ENCODE results near the gene MPG. TPM values are rescaled to one million over a fixed set of nuclear protein-coding genes. Genes with fewer than 3 reads are reported as not detected.

Gene MPG
- total RNA-seq, 1 experiment from 2014 or later: 85.7 TPM

DNA sequence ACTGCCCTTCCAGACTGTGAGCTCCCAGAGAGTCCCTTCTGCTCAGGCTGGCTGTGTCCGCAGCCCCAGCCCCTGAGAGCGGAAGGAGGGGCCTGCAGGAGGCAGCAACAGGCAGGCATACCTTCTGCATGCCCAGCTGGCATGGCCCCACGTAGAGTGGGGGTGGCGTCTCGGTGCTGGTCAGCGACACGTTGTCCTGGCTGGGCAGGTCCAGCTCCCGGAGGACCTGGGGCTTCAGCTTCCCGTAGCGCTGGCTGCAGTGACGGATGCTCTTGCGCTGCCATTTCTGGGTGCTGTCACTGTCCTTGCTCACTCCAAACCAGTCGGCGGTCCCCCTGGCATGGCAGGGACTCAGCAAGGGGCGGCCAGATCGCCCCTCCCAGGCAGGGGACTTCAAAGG is 14.6 kb upstream of the MPG start:
- TF ChIP-seq, protein P1, sequence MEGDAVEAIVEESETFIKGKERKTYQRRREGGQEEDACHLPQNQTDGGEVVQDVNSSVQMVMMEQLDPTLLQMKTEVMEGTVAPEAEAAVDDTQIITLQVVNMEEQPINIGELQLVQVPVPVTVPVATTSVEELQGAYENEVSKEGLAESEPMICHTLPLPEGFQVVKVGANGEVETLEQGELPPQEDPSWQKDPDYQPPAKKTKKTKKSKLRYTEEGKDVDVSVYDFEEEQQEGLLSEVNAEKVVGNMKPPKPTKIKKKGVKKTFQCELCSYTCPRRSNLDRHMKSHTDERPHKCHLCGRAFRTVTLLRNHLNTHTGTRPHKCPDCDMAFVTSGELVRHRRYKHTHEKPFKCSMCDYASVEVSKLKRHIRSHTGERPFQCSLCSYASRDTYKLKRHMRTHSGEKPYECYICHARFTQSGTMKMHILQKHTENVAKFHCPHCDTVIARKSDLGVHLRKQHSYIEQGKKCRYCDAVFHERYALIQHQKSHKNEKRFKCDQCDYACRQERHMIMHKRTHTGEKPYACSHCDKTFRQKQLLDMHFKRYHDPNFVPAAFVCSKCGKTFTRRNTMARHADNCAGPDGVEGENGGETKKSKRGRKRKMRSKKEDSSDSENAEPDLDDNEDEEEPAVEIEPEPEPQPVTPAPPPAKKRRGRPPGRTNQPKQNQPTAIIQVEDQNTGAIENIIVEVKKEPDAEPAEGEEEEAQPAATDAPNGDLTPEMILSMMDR (IDR thresholded peaks at IDR 0.05): no peak
- TF ChIP-seq, protein P2, sequence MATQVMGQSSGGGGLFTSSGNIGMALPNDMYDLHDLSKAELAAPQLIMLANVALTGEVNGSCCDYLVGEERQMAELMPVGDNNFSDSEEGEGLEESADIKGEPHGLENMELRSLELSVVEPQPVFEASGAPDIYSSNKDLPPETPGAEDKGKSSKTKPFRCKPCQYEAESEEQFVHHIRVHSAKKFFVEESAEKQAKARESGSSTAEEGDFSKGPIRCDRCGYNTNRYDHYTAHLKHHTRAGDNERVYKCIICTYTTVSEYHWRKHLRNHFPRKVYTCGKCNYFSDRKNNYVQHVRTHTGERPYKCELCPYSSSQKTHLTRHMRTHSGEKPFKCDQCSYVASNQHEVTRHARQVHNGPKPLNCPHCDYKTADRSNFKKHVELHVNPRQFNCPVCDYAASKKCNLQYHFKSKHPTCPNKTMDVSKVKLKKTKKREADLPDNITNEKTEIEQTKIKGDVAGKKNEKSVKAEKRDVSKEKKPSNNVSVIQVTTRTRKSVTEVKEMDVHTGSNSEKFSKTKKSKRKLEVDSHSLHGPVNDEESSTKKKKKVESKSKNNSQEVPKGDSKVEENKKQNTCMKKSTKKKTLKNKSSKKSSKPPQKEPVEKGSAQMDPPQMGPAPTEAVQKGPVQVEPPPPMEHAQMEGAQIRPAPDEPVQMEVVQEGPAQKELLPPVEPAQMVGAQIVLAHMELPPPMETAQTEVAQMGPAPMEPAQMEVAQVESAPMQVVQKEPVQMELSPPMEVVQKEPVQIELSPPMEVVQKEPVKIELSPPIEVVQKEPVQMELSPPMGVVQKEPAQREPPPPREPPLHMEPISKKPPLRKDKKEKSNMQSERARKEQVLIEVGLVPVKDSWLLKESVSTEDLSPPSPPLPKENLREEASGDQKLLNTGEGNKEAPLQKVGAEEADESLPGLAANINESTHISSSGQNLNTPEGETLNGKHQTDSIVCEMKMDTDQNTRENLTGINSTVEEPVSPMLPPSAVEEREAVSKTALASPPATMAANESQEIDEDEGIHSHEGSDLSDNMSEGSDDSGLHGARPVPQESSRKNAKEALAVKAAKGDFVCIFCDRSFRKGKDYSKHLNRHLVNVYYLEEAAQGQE (IDR thresholded peaks at IDR 0.05; ENCODE audit: insufficient read depth in 1 of 2, low read depth in 2 of 2, low read length in 1 of 2): no peak
- TF ChIP-seq SIN3A (IDR thresholded peaks at IDR 0.05; ENCODE audit: borderline replicate concordance, insufficient read depth, low read depth, low read length): no peak
- no peak for TF ChIP-seq POLR2AphosphoS5 (IDR thresholded peaks at IDR 0.05; ENCODE audit: low read depth, low read length)
- TF ChIP-seq TCF7L2 (IDR thresholded peaks at IDR 0.05; ENCODE audit: low read depth, low read length): no peak
- Histone ChIP-seq H3K4me3 (ENCODE audit: low read depth in 2 of 2, low read length in 2 of 2) (no peak overlapping the region), H3K27ac (ENCODE audit: low read length) (no peak overlapping the region), H3K36me3 (ENCODE audit: control insufficient read depth, insufficient read depth, low read length) (no peaks in the 10 kb centered on the region), H3K27me3 (ENCODE audit: control insufficient read depth, insufficient read depth, low read length) (no peaks in the 10 kb centered on the region), H3K4me1 (ENCODE audit: control insufficient read depth, insufficient read depth, low read length) (peaks cover 16% of the 10 kb centered on the region), H3K9me3 (ENCODE audit: control insufficient read depth, insufficient read depth, low read depth, low read length) (no peaks in the 10 kb centered on the region)
- in situ Hi-C loops (cut with HindIII; ENCODE audit: low pct_unique_long_range_greater_than_20kb, low sequenced_read_pairs) (no loop called here), intact Hi-C loops (cut with micrococcal nuclease; ENCODE audit: unreplicated experiment) (no loop called here)
- CTCF ChIA-PET: interaction anchor here (0.6 kb wide), 1 partner anchor 34 kb away, joined by 5 read pairs; no protein-coding TSS in a partner anchor
- POLR2A ChIA-PET: no interaction called here
- DNase-seq (ENCODE audit: low read depth, low spot score): no peak
- no peak for ATAC-seq
- no TSS peak for BruUV-seq (replicated peaks)

DNA sequence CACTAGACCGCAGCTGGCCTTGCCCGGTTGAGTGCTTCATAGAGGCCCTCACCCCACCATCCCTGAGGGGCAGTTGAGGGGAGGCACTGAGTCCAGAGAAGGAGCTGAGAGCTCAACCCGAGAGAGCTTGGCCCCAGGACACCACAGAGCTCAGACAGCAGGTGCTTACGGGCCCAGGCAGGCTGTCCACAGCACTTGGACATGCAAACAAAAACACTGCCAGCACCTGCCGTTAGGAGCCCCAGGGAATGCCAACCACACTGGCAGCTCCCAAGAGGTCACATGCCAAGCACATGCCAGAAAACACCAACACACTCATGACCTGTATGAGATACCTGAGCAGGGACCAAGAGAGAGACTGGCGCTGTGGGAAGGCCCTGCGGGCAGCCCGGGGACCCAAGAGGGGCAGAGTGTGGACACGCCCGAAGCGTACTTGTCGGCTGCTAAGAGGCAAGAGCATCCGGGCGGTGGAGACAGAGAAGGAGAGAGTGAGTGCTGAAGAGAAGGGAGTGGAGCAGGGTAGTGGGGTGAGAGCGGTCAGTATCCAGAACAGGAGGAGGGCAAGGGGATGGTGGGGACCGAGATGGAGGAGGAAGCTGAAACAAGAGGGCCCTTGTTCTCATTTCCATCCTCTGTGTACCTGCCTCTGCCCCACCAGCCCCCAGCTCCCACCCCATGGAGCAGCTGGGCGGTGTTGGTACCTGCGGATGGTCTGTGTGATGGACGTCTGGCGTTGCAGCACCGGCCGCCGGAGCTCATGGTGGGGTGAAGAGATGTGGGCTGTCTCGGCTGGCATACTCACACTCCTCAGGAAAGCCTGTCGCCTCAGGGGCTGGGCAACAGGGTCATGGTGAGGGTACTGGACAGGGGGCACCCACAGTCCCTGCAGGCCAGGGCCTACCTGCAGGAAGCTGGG is 13.8 kb upstream of the MPG start:
- peaks cover 16% of the 10 kb centered on the region for H3K4me1 ChIP-seq (ENCODE audit: control insufficient read depth, insufficient read depth, low read length)
- in situ Hi-C loops (cut with HindIII; ENCODE audit: low pct_unique_long_range_greater_than_20kb, low sequenced_read_pairs): no loop called here
- H3K27ac ChIP-seq (ENCODE audit: low read length): no peak overlapping the region
- no peak overlapping the region for H3K4me3 ChIP-seq (ENCODE audit: low read depth in 2 of 2, low read length in 2 of 2)
- no TSS peak for BruUV-seq (replicated peaks)
- POLR2A ChIA-PET: interaction anchor here (0.6 kb wide), 1 partner anchor 80 kb away, joined by 8 read pairs; no protein-coding TSS in a partner anchor
- H3K27me3 ChIP-seq (ENCODE audit: control insufficient read depth, insufficient read depth, low read length): no peaks in the 10 kb centered on the region
- no peaks in the 10 kb centered on the region for H3K36me3 ChIP-seq (ENCODE audit: control insufficient read depth, insufficient read depth, low read length)
- intact Hi-C loops (cut with micrococcal nuclease; ENCODE audit: unreplicated experiment): loop anchor here (2.0 kb wide), 1 partner anchor 33 kb away; no protein-coding TSS in a partner anchor
- H3K9me3 ChIP-seq (ENCODE audit: control insufficient read depth, insufficient read depth, low read depth, low read length): no peaks in the 10 kb centered on the region
- CTCF ChIA-PET: interaction anchor here (1.9 kb wide), 1 partner anchor 298 kb away, joined by 7 read pairs; no protein-coding TSS in a partner anchor
- no peak for DNase-seq (ENCODE audit: low read depth, low spot score)
- no peak for TF ChIP-seq SIN3A (IDR thresholded peaks at IDR 0.05; ENCODE audit: borderline replicate concordance, insufficient read depth, low read depth, low read length)
- ATAC-seq: no peak
